HG02840 (cell line): Measurements from ENCODE around the gene RAD50.

Experiments
- ATAC-seq: cut with Tn5 transposase; IDR thresholded peaks from one replicate; pipeline ENCODE4 v1.9.1; 2021; ENCODE audit warnings: mild to moderate bottlenecking, moderate library complexity, moderate number of reproducible peaks; ENCODE audit not compliant: unreplicated experiment, low FRiP score

The RAD50 gene

GRCh38 chr5:132671000-132671399, 114.2 kb downstream of the RAD50 start:
- no peak for ATAC-seq

- no peak for ATAC-seq
Observed at GRCh38 chr5:132673488-132673887, 116.7 kb downstream of the RAD50 start.

DNA sequence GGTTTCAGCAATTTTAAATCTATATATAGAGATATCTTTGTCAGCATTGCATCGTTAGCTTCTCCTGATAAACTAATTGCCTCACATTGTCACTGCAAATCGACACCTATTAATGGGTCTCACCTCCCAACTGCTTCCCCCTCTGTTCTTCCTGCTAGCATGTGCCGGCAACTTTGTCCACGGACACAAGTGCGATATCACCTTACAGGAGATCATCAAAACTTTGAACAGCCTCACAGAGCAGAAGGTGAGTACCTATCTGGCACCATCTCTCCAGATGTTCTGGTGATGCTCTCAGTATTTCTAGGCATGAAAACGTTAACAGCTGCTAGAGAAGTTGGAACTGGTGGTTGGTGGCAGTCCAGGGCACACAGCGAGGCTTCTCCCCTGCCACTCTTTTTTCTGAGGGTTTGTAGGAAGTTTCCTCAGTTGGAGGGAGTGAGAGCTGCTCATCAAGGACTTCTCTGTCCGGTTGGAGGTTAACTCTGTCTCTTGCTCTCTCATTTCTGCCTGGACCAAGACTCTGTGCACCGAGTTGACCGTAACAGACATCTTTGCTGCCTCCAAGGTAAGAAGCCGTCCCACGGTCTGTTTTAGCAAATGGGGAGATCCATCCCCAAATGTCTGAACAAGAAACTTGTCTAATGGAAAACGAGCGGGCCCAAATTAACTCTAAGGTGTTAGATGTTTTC, 117.3 kb downstream of the RAD50 start, which contains the start of gene IL4:
TSS of gene IL4 (plus strand) at position 51 of the 692 bp plus-strand sequence. CDS start at position 113, 62 bp downstream.
- no peak for ATAC-seq

GRCh38 chr5:132674671-132675506, 118.1 kb downstream of the RAD50 start:
- peak; percentile 72 for ATAC-seq

DNA sequence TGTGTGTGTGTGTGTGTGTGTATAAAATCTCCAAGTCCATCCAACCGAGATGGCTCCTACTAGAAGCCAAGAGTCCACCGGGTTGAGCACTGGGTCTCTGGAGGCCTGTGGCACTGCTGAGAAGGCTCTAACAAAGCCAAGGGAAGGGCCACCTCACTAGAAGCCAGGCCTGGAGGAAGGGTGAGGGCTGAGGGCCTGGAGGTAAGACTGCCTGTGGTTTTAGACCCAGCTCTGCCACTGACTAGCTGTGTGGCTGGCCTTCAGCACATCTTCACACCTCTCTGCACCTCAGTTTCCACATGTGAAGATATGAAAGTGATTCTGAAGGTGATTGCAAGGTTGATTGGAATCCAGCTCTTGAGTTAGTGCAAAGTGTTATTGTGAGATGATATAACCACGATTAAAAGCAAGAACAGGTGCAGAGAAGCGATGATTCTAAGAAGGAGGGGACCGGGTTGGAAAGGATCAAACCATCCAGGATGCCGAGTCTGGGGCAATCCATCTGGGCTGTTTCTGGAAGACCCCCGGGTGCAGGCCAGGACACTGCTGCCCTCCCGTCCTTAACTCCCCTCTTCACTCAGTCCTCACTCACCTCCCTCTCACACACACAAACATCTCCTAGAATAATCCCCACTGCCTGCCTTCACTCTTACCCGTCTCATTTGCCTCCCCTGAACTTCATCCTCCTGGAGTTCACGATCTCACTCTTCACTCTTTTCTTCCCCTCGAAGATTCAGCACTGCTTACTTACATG, 119.3 kb downstream of the RAD50 start:
- no peak for ATAC-seq

- ATAC-seq: no peak
Observed at GRCh38 chr5:132677191-132677590, 120.4 kb downstream of the RAD50 start.

DNA sequence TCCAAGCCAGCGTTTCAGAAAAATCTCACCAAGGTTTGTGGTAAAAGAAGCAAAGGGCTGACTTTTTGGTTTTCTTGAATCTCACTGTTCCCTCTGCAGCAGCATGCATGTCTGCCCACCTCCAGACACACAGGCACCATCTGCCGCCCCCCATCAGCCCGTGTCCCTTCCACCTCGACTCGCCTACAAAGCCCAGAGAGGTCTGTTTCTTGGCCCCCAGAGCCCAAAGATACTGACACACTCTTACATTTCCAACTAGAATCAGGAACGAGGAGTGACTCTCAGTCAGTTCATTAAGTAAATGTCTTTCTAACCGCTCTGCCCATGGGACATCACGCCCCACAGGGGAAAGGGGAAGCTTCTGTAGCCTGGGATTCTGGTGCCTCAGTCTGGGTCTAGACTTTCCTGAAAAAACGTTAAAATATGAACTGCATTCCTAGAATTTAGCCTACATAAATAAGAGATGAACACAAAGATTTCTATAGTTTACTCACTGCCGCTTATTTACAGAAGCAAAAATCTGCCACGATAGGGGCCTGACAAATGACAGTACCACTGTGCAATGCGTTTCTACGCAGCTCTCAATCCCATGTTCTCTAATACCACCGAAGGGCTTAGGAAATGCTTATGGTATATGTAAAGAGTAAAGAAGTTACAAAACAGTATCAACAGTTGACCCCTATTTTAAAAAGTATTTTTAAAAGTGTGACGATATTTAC, 121.1 kb downstream of the RAD50 start:
- ATAC-seq: no peak

GRCh38 chr5:132678735-132679134, 122.0 kb downstream of the RAD50 start:
- ATAC-seq: no peak

DNA sequence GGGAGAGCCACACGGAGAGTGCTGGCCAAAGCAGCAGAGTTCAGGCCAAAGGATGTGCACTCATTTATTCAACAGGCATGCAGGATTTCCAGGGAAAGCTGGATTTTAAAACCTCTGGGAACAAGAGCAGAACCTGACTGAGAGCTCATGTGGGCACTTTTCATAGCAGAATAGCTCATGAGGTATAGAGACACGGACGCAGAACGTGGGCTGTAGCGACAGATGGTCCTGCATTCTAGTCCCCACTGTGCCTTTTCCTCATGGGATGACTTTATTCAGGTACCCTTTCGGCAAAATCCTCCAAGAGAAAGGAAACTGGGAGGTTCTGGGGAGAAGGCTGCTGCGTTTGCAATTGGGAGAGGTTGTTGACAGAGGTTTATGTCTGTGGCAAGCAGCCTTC, 122.4 kb downstream of the RAD50 start:
- no peak for ATAC-seq

DNA sequence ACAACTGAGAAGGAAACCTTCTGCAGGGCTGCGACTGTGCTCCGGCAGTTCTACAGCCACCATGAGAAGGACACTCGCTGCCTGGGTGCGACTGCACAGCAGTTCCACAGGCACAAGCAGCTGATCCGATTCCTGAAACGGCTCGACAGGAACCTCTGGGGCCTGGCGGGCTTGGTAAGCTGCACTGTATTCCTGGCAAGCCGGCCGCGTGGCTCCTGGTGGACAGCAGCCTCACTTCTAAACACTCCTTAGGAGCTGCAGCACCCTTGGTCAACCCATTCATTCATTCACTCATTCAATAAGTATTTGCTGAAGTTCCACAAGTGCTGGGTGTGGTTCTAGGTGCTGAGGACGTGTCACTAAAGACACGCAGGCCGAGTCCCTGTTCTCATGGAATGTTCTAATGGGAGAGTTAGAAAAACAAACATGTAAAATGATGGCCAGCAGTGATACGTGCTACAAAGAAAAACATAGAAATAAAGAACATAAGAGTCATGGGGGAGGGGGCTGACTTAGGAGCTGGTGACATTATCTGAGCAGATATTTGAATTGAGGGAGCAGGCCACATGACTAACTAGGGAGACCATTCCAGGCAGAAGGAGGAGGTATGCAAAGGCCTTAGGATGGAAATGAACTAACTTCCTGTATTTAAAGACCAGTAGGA, 123.1 kb downstream of the RAD50 start:
- no peak for ATAC-seq

- ATAC-seq: no peak
Observed at GRCh38 chr5:132680780-132681475, 124.2 kb downstream of the RAD50 start.

DNA sequence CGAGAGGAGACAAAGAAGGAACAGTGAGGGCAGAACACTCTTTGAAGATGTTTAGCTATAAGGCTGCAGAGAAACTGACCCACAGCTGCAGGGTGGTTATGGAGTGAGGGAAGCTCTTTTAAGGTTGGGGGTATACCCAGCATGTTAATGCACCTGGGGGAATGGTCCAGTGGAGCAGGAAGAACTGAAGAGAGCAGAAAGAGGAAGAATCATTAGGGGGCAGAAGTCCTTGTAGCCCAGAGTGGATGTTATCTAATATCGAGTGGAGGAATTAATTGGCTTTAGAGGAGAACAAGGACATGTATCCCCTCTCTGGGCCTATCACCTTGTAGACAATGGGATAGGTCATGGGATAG, 124.7 kb downstream of the RAD50 start:
- ATAC-seq: no peak

GRCh38 chr5:132681983-132682382, 125.2 kb downstream of the RAD50 start:
- no peak for ATAC-seq

GRCh38 chr5:132684491-132684890, 127.7 kb downstream of the RAD50 start:
- ATAC-seq: no peak

DNA sequence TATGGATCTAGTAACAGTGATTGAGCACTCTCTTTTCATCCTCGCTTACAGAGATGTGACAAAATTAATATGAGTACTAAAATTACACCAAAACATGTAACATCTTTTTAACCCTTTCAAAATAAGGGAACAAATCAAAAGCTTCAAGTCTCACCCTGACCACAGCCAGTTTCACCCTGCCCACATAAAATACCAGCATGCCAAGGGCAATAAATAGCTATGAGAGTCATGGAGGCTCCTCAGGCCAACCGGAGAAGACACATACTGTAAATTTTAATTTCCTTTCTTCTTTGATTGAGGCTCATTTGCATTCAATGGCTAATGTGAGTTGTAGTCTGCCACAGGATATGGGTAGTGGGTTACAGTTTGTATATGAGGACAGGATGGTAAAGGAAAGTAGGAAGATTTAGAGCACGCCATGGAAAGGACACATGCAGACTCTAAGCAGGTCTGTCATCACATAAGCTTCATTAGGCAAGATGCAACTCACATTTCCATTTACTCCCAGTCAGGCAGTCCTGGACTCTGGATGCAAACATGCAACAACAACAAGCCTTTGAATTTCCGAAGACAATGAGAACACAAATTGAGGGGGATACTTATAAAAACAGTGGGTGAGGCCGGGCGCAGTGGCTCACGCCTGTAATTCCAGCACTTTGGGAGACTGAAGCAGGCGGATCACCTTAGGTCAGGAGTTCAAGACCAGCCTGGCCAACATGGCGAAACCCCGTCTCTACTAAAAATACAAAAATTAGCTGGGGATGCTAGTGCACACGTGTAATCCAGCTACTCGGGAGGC, 128.3 kb downstream of the RAD50 start:
- ATAC-seq: no peak

GRCh38 chr5:132686193-132686592, 129.4 kb downstream of the RAD50 start:
- ATAC-seq: no peak

DNA sequence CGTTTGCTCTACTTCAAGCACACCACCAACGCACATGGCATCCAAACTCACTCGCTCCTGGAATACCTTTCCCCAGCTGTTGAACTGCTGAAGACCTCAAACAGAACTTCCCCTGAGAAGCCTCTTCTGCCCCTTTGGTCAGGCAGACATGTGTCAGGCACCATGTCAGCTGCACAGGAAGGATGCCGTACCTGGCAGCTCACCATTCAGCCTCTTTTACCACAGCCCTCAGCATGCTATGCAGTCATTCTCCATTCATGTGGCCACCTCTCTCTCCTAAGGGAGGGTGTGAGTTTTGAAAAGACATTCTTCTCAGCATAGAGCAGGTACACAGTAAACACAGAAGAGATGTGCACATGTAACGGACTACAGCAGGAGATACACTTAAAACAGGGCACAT, 131.2 kb downstream of the RAD50 start:
- no peak for ATAC-seq

- ATAC-seq: peak; percentile 55
Observed at GRCh38 chr5:132688536-132689339, 132.0 kb downstream of the RAD50 start.
